ENCODE results near the gene PCDH9. TPM values are rescaled to one million over a fixed set of nuclear protein-coding genes. Genes with fewer than 3 reads are reported as not detected.

PCDH9 gene
- total RNA-seq, 1 donor from 2014 or later, result 14.7 TPM

DNA sequence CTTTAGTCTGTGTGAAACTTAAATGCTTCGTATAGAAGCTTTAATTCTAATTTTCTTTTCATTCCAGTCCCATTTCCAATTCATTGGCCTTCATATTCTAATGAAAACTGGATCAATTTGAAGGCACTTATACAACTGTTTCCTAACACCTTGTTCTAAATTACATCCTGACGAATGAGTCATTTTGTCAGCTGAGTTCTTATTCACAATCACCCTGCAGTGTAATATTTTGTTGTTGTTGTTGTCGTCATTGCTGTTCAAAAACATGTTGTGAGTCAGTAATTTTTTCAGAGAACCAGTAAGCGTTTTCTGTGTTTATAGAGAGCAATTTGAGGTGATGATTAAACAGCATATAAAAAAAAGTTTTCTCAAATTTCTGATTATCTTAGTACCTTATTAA lies 290.0 kb downstream of the PCDH9 start:
- intact Hi-C loops (cut with micrococcal nuclease), result no loop called here

DNA sequence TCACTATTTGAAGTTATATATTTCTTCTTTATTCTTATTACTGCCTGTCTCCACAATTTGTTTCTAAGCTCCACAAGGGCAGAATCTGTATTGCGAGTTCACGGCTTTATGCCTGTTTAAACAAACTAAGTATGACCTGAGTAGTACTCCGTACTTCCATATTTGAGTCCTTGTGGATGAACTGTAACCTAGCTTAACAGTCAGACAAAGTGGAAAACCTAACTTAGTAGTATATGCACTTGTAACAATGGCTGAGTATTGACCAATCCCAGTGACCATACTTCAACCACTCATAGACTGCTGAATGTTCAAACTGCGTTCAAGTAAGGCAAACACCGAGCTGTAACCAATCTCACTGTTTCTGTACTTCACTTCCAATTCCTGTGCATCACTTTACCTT lies 292.7 kb downstream of the PCDH9 start:
- TF ChIP-seq, protein P1, sequence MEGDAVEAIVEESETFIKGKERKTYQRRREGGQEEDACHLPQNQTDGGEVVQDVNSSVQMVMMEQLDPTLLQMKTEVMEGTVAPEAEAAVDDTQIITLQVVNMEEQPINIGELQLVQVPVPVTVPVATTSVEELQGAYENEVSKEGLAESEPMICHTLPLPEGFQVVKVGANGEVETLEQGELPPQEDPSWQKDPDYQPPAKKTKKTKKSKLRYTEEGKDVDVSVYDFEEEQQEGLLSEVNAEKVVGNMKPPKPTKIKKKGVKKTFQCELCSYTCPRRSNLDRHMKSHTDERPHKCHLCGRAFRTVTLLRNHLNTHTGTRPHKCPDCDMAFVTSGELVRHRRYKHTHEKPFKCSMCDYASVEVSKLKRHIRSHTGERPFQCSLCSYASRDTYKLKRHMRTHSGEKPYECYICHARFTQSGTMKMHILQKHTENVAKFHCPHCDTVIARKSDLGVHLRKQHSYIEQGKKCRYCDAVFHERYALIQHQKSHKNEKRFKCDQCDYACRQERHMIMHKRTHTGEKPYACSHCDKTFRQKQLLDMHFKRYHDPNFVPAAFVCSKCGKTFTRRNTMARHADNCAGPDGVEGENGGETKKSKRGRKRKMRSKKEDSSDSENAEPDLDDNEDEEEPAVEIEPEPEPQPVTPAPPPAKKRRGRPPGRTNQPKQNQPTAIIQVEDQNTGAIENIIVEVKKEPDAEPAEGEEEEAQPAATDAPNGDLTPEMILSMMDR (IDR thresholded peaks at IDR 0.05; ENCODE audit: borderline replicate concordance), result no peak
- intact Hi-C loops (cut with micrococcal nuclease), result no loop called here
- Histone ChIP-seq H3K4me3 (no peak overlapping the region), H3K4me1 (no peaks in the 10 kb centered on the region), H3K27me3 (ENCODE audit: low read depth) (no peaks in the 10 kb centered on the region), H3K36me3 (no peaks in the 10 kb centered on the region), H3K9me3 (replicated peaks) (peaks cover 15% of the 10 kb centered on the region), H3K27ac (replicated peaks) (no peak overlapping the region)
- no peak for DNase-seq

More for the DNA sequence above, 290.0 kb downstream of the PCDH9 start:
- H3K36me3 ChIP-seq, result no peaks in the 10 kb centered on the region
- TF ChIP-seq, protein P1 (IDR thresholded peaks at IDR 0.05; ENCODE audit: borderline replicate concordance), result no peak
- no peak overlapping the region for H3K4me3 ChIP-seq
- no peak for DNase-seq
- H3K27ac ChIP-seq (replicated peaks), result no peak overlapping the region
- H3K4me1 ChIP-seq, result no peaks in the 10 kb centered on the region
- peaks cover 16% of the 10 kb centered on the region for H3K9me3 ChIP-seq (replicated peaks)
- H3K27me3 ChIP-seq (ENCODE audit: low read depth), result no peaks in the 10 kb centered on the region

DNA sequence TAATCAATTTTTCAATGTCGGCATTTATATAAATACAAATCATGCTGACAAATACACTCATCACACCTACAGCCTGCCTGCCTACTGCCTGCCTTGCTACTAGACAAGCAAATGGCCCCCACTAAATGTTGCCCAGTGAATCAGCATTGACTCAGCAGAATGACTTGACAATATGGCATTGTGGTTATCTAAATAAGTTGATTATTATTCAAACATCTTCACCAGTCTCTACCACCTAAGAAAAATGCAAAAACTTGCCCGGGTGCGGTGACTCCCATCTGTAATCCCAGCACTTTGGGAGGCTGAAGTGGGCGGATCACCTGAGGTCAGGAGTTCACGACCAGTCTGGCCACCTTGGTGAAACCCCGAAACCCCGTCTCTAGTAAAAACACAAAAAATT lies 296.1 kb downstream of the PCDH9 start:
- DNase-seq, result no peak
- H3K9me3 ChIP-seq (replicated peaks), result no peaks in the 10 kb centered on the region
- H3K36me3 ChIP-seq, result no peaks in the 10 kb centered on the region
- no peaks in the 10 kb centered on the region for H3K27me3 ChIP-seq (ENCODE audit: low read depth)
- TF ChIP-seq, protein P1 (IDR thresholded peaks at IDR 0.05; ENCODE audit: borderline replicate concordance), result no peak
- no peaks in the 10 kb centered on the region for H3K4me1 ChIP-seq
- no peak overlapping the region for H3K4me3 ChIP-seq
- no peak overlapping the region for H3K27ac ChIP-seq (replicated peaks)
- intact Hi-C loops (cut with micrococcal nuclease), result no loop called here

DNA sequence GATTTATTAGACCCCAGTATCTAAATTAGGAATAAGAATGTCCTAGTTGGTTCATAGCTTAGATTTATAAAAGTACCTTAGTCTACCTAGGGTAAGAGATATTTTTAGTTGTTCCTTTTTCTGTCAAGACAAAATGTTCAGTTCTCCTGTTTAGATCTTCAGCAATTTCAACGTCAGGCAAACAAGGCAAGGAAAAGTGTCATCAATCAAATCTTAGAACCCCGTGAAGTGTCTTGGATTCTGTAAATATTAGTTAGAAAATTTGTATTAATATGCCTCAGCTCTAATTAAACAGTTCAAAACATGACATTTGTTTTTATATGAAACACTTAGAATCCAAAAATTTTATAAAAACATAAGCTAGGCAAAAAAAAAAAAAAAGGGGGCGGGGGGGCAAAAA lies 296.6 kb downstream of the PCDH9 start:
- DNase-seq, result no peak
- H3K4me1 ChIP-seq, result no peaks in the 10 kb centered on the region
- no peaks in the 10 kb centered on the region for H3K36me3 ChIP-seq
- no peak overlapping the region for H3K27ac ChIP-seq (replicated peaks)
- intact Hi-C loops (cut with micrococcal nuclease), result no loop called here
- TF ChIP-seq, protein P1 (IDR thresholded peaks at IDR 0.05; ENCODE audit: borderline replicate concordance), result no peak
- H3K9me3 ChIP-seq (replicated peaks), result no peaks in the 10 kb centered on the region
- H3K27me3 ChIP-seq (ENCODE audit: low read depth), result no peaks in the 10 kb centered on the region
- H3K4me3 ChIP-seq, result no peak overlapping the region

DNA sequence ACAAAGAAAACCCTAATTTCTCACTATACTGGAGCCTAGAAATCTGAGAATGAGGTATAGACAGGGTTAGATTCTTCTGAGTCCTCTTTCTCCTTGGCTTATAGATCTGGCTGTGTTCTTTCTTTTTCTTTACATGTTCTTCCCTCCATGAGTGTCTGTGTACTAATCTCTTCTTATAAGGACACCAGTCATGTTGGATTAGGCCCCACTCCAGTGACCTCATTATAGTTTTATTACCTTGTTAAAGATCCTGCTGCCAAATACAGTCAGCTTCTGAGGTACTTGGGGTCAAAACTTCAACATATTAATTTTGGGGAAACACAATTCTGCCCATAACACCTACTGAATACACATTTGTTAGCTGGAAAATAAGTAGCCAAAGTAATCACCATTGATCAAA lies 302.6 kb downstream of the PCDH9 start:
- intact Hi-C loops (cut with micrococcal nuclease), result no loop called here
- H3K27me3 ChIP-seq (ENCODE audit: low read depth), result no peaks in the 10 kb centered on the region
- TF ChIP-seq, protein P1 (IDR thresholded peaks at IDR 0.05; ENCODE audit: borderline replicate concordance), result no peak
- H3K4me3 ChIP-seq, result no peak overlapping the region
- no peaks in the 10 kb centered on the region for H3K9me3 ChIP-seq (replicated peaks)
- H3K27ac ChIP-seq (replicated peaks), result no peak overlapping the region
- DNase-seq, result no peak
- no peaks in the 10 kb centered on the region for H3K36me3 ChIP-seq
- no peaks in the 10 kb centered on the region for H3K4me1 ChIP-seq
